HCT116 (cell line): ENCODE data around the gene ARPC5.

Source experiments
- ATF3 ChIP-seq: IDR thresholded peaks from 2 replicates; pipeline ENCODE4 v1.6.1; 2012
- CTCF ChIP-seq, 3 experiments: fragments of 200-600 bp in 1 of 3; sonication (generic) in 1 of 3; IDR thresholded peaks in 2 of 3; conservative IDR thresholded peaks in 1 of 3; 2 replicates each; pipeline ENCODE4 v1.5.1; 2012 to 2017; ENCODE audit warnings: low read depth in 2 of 3, low read length in 2 of 3, antibody characterized with exemption in 1 of 3, borderline replicate concordance in 1 of 3, control low read depth in 1 of 3, mild to moderate bottlenecking in 1 of 3, mixed read lengths in 1 of 3, mixed run types in 1 of 3, moderate library complexity in 1 of 3; ENCODE audit not compliant: insufficient read depth in 1 of 3
- EGR1 ChIP-seq: IDR thresholded peaks from 2 replicates; pipeline ENCODE4 v1.6.1; 2012; ENCODE audit warnings: low read depth
- EZH2 ChIP-seq: fragments of 200-600 bp; sonication (generic); IDR thresholded peaks from 2 replicates; pipeline ENCODE4 v1.6.1; 2017; ENCODE audit warnings: antibody characterized with exemption, mixed run types
- JUND ChIP-seq: IDR thresholded peaks from 2 replicates; pipeline ENCODE4 v1.6.1; 2012
- POLR2AphosphoS5 ChIP-seq: IDR thresholded peaks from 2 replicates; pipeline ENCODE4 v1.6.1; 2011; ENCODE audit warnings: mild to moderate bottlenecking, low read depth, low read length, moderate library complexity
- SP1 ChIP-seq: IDR thresholded peaks from 2 replicates; pipeline ENCODE4 v1.6.1; 2012; ENCODE audit warnings: low read depth
- ZNF274 ChIP-seq: fragments of 200-500 bp; sonication (Bioruptor generic); IDR thresholded peaks from 2 replicates; pipeline ENCODE4 v1.6.1; 2014; ENCODE audit warnings: mild to moderate bottlenecking, low read depth, low read length, inconsistent platforms

- no peak for TF ChIP-seq EZH2
- no peak for TF ChIP-seq CTCF (IDR thresholded peaks at IDR 0.05 in 2 of 3, conservative IDR thresholded peaks at IDR 0.05 in 1 of 3; ENCODE audit: borderline replicate concordance in 1 of 3, insufficient read depth in 1 of 3, low read depth in 2 of 3, low read length in 2 of 3)
- no peak for TF ChIP-seq EGR1
- no peak for TF ChIP-seq SP1
- no peak for TF ChIP-seq POLR2AphosphoS5
- TF ChIP-seq JUND: no peak
- TF ChIP-seq ZNF274: no peak
- TF ChIP-seq ATF3: no peak
These were observed 29.7 kb downstream of the ARPC5 start for GRCh38 chr1:183605904-183606303.
